HG02798 (cell line): ENCODE measurements around the gene NLRP12.
"Not testable (repeated sequence)": the region's sequence is repeated elsewhere in the genome, so short reads cannot be mapped to it uniquely, and the experiment has no call there.

Experiments used
- ATAC-seq: cut with Tn5 transposase; IDR thresholded peaks from one replicate; pipeline ENCODE4 v1.9.1; 2021; ENCODE audit warnings: mild to moderate bottlenecking; ENCODE audit not compliant: unreplicated experiment, poor library complexity

NLRP12 gene

GRCh38 chr19:53824134-53824611, at the start of gene NLRP12:
NLRP12 (minus strand) TSS chr19:53824314; CDS start chr19:53824174, 140 bp downstream.
- no peak for ATAC-seq

GRCh38 chr19:53872762-53873161, 48.6 kb upstream of the NLRP12 start:
- ATAC-seq, result no peak

- no peak for ATAC-seq
Observed at GRCh38 chr19:53871454-53871853, 47.3 kb upstream of the NLRP12 start.

- no peak for ATAC-seq
Observed at GRCh38 chr19:53870485-53870844, 46.4 kb upstream of the NLRP12 start.

- ATAC-seq, result not testable (repeated sequence)
Observed at GRCh38 chr19:53869805-53870484, 45.8 kb upstream of the NLRP12 start.

- peak; percentile 38 for ATAC-seq
Observed at GRCh38 chr19:53868892-53869804, 45.0 kb upstream of the NLRP12 start.

- ATAC-seq, result no peak
Observed at GRCh38 chr19:53868091-53868891, 44.2 kb upstream of the NLRP12 start.

- peak; percentile 72 for ATAC-seq
Observed at GRCh38 chr19:53867225-53868090, 43.3 kb upstream of the NLRP12 start, which contains the start of gene MYADM. MYADM (plus strand) TSS chr19:53867883; CDS start chr19:53873530, 5,647 bp downstream.

GRCh38 chr19:53866865-53867224, 42.7 kb upstream of the NLRP12 start:
- ATAC-seq, result no peak

GRCh38 chr19:53865918-53866864, 42.1 kb upstream of the NLRP12 start:
- no peak for ATAC-seq

GRCh38 chr19:53865523-53865917, 41.4 kb upstream of the NLRP12 start:
- no peak for ATAC-seq

GRCh38 chr19:53864308-53864836, 40.3 kb upstream of the NLRP12 start:
- ATAC-seq, result no peak

- ATAC-seq, result peak; percentile 41
Observed at GRCh38 chr19:53853707-53854106, 29.6 kb upstream of the NLRP12 start.

GRCh38 chr19:53849237-53849676, 25.1 kb upstream of the NLRP12 start:
- ATAC-seq, result no peak

- ATAC-seq, result no peak
Observed at GRCh38 chr19:53847555-53847954, 23.4 kb upstream of the NLRP12 start.

- ATAC-seq, result no peak
Observed at GRCh38 chr19:53844849-53845246, 20.7 kb upstream of the NLRP12 start.

GRCh38 chr19:53840914-53841313, 16.8 kb upstream of the NLRP12 start:
- ATAC-seq, result not testable (repeated sequence)

GRCh38 chr19:53840241-53840640, 16.1 kb upstream of the NLRP12 start:
- not testable (repeated sequence) for ATAC-seq
